Urinary bladder (tissue), 4 donors: ENCODE data around the gene SERPINF2. TPM values are rescaled to one million over a fixed set of nuclear protein-coding genes. Genes with fewer than 3 reads are reported as not detected.

Experiments used
- DNase-seq: peaks from one replicate; pipeline ENCODE4 v3.0.0-alpha.2; 2015; ENCODE audit errors: extremely low spot score
- H3K27ac ChIP-seq: one replicate; pipeline ENCODE4 v1.5.1; 2013; ENCODE audit warnings: low read depth, mild to moderate bottlenecking, moderate library complexity
- H3K36me3 ChIP-seq: one replicate; pipeline ENCODE4 v1.6.1; 2013; ENCODE audit warnings: mild to moderate bottlenecking, moderate library complexity; ENCODE audit not compliant: insufficient read depth
- H3K4me1 ChIP-seq: one replicate; pipeline ENCODE4 v1.6.1; 2013; ENCODE audit warnings: mild to moderate bottlenecking, moderate library complexity; ENCODE audit not compliant: insufficient read depth
- H3K4me3 ChIP-seq: one replicate; pipeline ENCODE4 v1.5.1; 2013; ENCODE audit warnings: low read depth, low read length
- WGBS: extraction: QIAGEN DNeasy Blood & Tissue Kit; methylation state at CpG from one replicate; pipeline ENCODE4 v1.1.7; 2013; 5-methylcytosine and 5-hydroxymethylcytosine counted together
- polyA plus RNA-seq: library from polyadenylated mRNA; stranded (reverse); fragments of 200-250 nt; gene quantifications from one replicate; pipeline ENCODE4 v1.2.3, GENCODE V29; 2013
- total RNA-seq: library from RNA; depleted of rRNA; stranded (reverse); fragments of >200 nt; gene quantifications from one replicate; pipeline ENCODE4 v1.2.3, GENCODE V29; 2014
- donor health status: healthy with polysubstance abuse.
- donor health status: healthy.

SERPINF2 gene
- total and polyA plus RNA-seq, 2 donors = 0.37 to 21.3 TPM

DNA sequence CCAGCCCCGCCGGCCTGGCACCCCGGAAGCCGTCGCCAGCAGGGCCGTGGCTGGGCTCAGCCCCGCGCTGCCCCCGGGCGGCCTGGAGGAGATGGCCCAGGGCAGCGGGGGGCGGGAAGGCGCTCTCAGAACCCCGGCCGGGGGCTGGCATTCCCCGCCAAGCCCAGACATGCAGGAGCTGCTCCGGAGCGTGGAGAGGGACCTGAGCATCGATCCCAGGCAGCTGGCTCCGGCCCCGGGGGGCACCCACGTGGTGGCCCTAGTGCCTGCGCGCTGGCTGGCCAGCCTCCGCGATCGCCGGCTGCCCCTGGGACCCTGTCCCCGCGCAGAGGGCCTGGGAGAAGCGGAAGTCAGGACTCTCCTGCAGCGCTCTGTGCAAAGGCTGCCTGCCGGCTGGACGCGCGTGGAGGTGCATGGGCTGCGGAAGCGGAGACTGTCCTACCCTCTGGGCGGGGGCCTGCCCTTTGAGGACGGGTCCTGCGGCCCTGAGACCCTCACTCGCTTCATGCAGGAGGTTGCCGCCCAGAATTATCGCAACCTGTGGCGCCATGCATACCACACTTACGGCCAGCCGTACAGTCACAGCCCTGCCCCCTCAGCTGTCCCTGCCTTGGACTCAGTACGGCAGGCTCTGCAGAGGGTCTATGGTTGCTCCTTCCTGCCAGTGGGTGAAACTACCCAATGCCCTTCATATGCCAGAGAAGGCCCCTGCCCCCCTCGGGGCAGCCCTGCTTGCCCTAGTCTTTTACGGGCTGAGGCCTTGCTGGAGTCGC is 17.6 kb upstream of the SERPINF2 start:
- no peak for DNase-seq
- WGBS = 21% methylated on average over 51 of the region's 51 CpGs
- H3K36me3 ChIP-seq = peaks cover 3% of the 10 kb centered on the region
- peaks cover 2% of the 10 kb centered on the region for H3K4me1 ChIP-seq
- peak overlapping the region; percentile 66 for H3K4me3 ChIP-seq
- H3K27ac ChIP-seq = peak overlapping the region; percentile 70

DNA sequence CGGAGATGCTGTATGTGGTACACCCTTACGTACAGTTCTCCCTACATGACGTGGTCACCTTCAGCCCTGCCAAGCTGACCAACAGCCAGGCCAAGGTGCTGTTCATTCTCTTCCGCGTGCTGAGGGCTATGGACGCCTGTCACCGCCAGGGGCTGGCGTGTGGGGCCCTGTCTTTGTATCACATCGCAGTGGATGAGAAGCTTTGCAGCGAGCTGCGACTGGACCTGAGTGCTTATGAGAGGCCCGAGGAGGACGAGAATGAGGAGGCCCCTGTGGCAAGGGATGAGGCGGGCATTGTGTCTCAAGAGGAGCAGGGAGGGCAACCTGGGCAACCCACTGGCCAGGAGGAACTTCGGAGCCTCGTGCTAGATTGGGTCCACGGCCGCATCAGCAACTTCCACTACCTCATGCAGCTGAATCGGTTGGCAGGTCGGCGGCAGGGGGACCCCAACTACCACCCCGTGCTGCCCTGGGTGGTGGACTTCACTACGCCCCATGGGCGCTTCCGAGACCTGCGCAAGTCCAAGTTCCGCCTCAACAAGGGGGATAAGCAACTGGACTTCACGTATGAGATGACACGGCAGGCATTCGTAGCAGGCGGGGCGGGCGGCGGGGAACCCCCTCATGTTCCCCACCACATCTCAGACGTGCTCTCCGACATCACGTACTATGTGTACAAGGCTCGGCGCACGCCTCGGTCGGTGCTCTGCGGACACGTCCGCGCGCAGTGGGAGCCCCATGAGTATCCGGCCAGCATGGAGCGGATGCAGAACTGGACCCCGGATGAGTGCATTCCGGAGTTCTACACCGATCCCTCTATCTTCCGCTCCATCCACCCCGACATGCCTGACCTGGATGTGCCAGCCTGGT is 16.8 kb upstream of the SERPINF2 start:
- Histone ChIP-seq H3K4me3 (peak overlapping the region; percentile 66), H3K36me3 (peaks cover 3% of the 10 kb centered on the region), H3K4me1 (peaks cover 2% of the 10 kb centered on the region), H3K27ac (no peak overlapping the region)
- WGBS = 95% methylated on average over 54 of the region's 54 CpGs
- DNase-seq = no peak

DNA sequence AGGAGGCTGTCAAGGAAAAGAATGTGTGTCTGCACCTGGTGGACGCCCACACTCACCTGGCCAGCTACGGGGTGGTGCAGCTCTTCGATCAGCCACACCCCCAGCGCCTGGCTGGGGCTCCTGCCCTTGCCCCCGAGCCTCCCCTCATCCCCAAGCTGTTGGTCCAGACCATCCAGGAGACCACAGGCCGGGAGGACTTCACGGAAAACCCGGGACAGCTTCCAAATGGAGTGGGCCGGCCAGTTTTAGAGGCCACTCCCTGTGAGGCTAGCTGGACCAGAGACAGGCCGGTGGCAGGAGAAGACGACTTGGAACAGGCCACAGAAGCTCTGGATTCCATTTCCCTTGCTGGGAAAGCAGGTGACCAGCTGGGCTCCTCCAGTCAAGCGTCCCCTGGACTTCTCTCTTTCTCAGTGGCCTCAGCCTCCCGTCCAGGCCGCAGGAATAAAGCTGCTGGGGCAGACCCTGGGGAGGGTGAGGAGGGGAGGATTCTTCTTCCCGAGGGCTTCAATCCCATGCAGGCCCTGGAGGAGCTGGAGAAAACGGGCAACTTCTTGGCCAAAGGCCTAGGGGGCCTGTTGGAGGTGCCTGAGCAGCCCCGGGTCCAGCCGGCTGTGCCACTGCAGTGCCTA is 15.9 kb upstream of the SERPINF2 start:
- 82% methylated on average over 18 of the region's 18 CpGs for WGBS
- no peak for DNase-seq
- no peak overlapping the region for H3K4me3 ChIP-seq
- no peak overlapping the region for H3K27ac ChIP-seq
- H3K4me1 ChIP-seq = peaks cover 2% of the 10 kb centered on the region
- peaks cover 3% of the 10 kb centered on the region for H3K36me3 ChIP-seq

DNA sequence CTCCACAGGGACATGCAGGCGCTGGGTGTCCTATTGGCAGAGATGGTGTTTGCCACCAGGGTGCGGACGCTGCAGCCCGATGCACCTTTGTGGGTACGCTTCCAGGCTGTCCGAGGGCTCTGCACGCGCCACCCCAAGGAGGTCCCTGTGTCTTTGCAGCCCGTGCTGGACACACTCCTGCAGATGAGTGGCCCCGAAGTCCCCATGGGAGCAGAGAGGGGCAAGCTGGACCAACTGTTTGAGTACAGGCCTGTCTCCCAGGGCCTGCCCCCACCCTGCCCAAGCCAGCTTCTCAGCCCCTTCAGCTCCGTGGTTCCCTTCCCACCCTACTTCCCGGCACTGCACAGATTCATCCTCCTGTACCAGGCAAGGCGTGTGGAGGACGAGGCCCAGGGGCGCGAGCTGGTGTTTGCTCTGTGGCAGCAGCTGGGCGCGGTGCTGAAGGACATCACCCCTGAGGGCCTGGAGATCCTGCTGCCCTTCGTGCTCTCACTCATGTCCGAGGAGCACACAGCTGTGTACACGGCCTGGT is 15.3 kb upstream of the SERPINF2 start:
- DNase-seq = no peak
- no peak overlapping the region for H3K27ac ChIP-seq
- H3K36me3 ChIP-seq = peaks cover 3% of the 10 kb centered on the region
- 93% methylated on average over 21 of the region's 21 CpGs for WGBS
- peaks cover 2% of the 10 kb centered on the region for H3K4me1 ChIP-seq
- no peak overlapping the region for H3K4me3 ChIP-seq

DNA sequence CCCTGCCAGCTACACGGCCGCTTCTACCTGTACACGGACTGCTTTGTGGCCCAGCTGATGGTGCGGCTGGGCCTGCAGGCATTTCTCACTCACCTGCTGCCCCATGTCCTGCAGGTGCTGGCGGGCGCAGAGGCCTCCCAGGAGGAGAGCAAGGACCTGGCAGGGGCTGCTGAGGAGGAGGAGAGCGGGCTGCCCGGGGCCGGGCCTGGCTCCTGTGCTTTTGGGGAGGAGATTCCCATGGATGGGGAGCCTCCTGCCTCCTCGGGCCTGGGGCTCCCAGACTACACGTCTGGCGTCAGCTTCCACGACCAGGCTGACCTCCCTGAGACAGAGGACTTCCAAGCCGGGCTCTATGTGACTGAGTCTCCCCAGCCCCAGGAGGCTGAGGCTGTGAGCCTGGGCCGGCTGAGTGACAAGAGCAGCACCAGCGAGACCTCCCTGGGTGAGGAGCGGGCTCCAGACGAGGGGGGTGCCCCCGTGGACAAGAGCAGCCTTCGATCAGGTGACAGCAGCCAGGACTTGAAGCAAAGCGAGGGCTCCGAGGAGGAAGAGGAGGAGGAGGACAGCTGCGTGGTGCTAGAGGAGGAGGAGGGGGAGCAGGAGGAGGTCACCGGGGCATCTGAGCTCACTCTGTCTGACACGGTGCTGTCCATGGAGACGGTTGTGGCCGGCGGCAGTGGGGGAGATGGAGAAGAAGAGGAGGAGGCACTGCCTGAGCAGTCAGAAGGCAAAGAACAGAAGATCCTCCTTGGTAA is 14.6 kb upstream of the SERPINF2 start:
- no peak for DNase-seq
- WGBS = 88% methylated on average over 28 of the region's 28 CpGs
- Histone ChIP-seq H3K36me3 (peaks cover 3% of the 10 kb centered on the region), H3K4me3 (no peak overlapping the region), H3K27ac (no peak overlapping the region), H3K4me1 (peaks cover 2% of the 10 kb centered on the region)

DNA sequence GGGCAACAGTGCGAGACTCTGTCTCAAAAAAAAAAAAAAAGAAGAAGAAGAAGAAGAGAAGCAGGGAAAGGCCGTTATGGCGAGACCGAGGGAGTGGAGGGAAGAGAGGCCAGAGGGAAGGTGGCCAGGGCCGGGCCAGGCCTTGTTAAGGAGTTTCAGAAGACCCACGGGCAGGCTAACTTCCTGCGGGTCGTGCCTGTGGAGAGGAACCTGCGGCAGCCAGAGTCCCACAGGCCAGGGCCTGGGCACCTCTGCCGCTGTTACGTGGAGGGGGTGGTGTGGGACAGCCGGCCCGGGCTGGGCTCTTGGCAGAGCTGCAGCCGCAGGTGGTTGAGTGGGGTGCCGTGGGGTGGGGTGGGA is 12.7 kb upstream of the SERPINF2 start:
- peak overlapping the region; percentile 92 for H3K27ac ChIP-seq

DNA sequence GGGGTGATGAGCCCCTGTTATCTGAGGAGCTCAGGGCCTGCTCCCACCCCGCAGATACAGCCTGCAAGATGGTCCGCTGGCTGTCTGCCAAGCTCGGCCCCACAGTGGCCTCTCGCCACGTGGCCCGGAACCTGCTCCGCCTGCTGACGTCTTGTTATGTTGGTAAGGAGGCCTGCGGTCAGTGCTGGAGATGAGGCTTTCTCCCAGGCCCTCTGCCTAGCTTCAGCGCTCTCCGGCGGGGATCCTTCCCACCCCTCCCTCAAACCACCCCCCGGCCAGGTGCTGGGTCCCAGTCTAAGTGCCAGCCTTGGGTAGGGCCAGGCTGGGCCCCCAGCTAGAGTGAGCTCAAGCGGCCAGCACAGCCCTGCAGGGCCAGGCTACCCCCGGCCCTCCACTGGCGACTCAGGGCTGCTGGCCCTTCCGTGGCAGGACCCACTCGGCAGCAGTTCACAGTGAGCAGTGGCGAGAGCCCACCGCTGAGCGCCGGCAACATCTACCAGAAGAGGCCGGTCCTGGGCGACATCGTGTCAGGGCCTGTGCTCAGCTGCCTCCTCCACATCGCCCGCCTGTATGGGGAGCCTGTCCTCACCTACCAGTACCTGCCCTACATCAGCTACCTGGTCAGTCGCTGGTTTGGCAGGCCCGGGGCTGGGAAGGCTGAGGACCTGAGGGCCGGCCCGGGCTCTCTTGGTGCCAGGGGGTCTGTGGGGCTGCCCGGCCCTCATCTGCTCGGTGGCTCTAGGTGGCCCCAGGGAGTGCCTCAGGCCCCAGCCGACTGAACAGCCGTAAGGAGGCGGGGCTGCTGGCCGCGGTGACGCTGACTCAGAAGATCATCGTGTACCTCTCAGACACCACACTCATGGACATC is 12.1 kb upstream of the SERPINF2 start:
- Histone ChIP-seq H3K4me3 (no peak overlapping the region), H3K4me1 (no peaks in the 10 kb centered on the region), H3K36me3 (peaks cover 3% of the 10 kb centered on the region), H3K27ac (peak overlapping the region; percentile 92)
- DNase-seq = no peak
- WGBS = 57% methylated on average over 40 of the region's 40 CpGs

More for the DNA sequence above, 12.7 kb upstream of the SERPINF2 start:
- 40% methylated on average over 15 of the region's 15 CpGs for WGBS
- DNase-seq = no peak
- Histone ChIP-seq H3K36me3 (peaks cover 3% of the 10 kb centered on the region), H3K4me3 (no peak overlapping the region), H3K4me1 (no peaks in the 10 kb centered on the region)

DNA sequence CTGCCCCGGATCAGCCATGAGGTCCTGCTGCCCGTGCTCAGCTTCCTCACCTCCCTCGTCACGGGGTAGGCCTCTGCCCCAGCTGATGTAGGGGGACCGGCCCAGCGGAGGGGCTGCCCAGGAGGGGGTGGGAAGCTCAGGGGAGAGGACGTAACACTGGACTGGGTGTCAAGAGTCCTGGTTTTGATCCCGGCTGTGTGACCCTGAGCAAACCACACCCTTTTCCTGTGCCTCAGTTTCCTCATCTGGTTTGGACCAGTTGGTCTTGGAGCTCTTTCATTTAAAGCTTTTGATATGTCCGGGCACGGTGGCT is 11.5 kb upstream of the SERPINF2 start:
- WGBS = 77% methylated on average over 10 of the region's 10 CpGs
- H3K4me1 ChIP-seq = no peaks in the 10 kb centered on the region
- peak overlapping the region; percentile 92 for H3K27ac ChIP-seq
- H3K4me3 ChIP-seq = no peak overlapping the region
- H3K36me3 ChIP-seq = peaks cover 3% of the 10 kb centered on the region
- DNase-seq = no peak

DNA sequence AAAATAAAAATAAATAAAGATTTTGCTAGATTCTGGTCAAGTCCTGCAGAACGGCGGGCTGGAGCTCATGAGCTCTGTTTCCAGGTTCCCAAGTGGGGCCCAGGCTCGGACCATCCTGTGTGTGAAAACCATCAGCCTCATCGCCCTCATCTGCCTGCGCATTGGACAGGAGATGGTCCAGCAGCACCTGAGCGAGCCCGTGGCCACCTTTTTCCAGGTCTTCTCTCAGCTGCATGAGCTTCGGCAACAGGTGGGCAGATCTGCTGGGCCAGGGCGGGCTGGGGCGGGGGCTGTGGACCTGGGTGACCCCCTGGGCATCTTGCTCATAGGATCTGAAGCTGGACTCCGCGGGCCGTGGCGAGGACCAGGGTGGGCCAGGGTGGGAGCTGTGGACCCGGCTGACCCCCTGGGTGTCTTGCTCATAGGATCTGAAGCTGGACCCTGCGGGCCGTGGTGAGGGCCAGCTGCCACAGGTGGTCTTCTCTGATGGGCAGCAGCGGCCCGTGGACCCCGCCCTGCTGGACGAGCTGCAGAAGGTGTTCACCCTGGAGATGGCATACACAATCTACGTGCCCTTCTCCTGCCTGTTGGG is 10.3 kb upstream of the SERPINF2 start:
- WGBS = 94% methylated on average over 22 of the region's 22 CpGs
- Histone ChIP-seq H3K27ac (no peak overlapping the region), H3K4me3 (no peak overlapping the region), H3K4me1 (no peaks in the 10 kb centered on the region), H3K36me3 (peaks cover 3% of the 10 kb centered on the region)
- DNase-seq = no peak

DNA sequence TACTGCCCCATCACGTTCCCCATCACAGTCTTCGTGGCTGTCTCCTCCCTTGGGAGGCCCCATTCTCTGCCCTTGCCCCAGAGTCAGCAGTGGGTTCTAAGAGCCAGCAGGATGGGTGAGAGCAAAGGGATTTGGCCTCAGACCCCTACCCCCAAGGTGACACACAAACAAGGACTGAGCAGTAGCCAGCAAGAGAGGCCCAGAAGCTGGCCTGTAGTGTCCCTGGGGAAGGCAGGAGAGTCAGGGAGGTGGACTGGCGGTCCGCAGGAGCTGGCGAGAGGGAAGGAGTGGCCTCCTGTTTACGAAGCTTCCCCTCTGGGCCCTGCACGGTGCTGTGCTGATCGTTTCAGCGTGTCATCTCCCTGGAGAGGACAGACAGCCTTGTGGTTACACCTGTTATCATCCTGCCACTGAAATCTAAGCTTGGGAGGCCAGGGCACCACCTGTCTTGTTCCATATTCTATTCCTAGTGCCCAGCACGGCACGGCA is 9.8 kb upstream of the SERPINF2 start:
- H3K4me3 ChIP-seq = no peak overlapping the region
- DNase-seq = no peak
- 86% methylated on average over 11 of the region's 11 CpGs for WGBS
- no peak overlapping the region for H3K27ac ChIP-seq
- H3K36me3 ChIP-seq = peaks cover 1% of the 10 kb centered on the region
- H3K4me1 ChIP-seq = no peaks in the 10 kb centered on the region

DNA sequence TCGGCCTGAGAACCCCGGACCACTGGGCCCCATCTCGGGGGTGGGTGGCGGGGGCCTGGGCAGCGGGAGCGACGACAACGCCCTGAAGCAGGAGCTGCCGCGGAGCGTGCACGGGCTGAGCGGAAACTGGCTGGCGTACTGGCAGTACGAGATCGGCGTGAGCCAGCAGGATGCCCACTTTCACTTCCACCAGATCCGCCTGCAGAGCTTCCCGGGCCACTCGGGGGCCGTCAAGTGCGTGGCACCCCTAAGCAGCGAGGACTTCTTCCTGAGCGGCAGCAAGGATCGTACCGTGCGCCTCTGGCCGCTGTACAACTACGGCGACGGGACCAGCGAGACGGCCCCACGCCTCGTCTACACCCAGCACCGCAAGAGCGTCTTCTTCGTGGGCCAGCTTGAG is 8.9 kb upstream of the SERPINF2 start:
- WGBS = 94% methylated on average over 38 of the region's 38 CpGs
- DNase-seq = no peak
- H3K4me3 ChIP-seq = no peak overlapping the region
- H3K36me3 ChIP-seq = no peaks in the 10 kb centered on the region
- H3K4me1 ChIP-seq = no peaks in the 10 kb centered on the region
- H3K27ac ChIP-seq = no peak overlapping the region

DNA sequence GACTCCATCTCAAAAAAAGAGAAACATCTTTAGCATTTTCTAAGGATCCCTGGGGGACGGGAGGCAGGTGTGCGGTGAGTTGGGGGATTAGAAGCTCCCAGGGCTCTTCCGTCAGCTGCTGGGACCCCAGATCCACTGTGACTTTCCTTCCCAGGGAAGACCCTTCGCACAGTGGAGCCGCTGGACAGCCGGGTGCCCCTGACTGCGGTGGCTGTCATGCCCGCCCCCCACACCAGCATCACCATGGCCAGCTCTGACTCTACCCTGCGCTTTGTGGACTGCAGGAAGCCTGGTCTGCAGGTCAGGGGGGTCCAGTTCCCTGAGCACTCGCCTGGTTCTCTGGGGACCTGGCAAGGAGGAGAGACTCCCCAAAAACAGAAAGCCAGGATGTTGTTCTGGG is 7.3 kb upstream of the SERPINF2 start:
- no peak for DNase-seq
- Histone ChIP-seq H3K4me3 (no peak overlapping the region), H3K4me1 (no peaks in the 10 kb centered on the region), H3K36me3 (no peaks in the 10 kb centered on the region), H3K27ac (no peak overlapping the region)
- 96% methylated on average over 10 of the region's 10 CpGs for whole genome bisulfite sequencing
